GM12878 (cell line): ENCODE results near the gene VTA1. TPM values are rescaled to one million over a fixed set of nuclear protein-coding genes. Genes with fewer than 3 reads are reported as not detected.
A peak's percentile ranks its signal among the peaks of the same experiment; 100 is the strongest.

Source experiments
- ATAC-seq: fragments of 200-7000 bp; cut with Tn5 transposase; 3 replicates; pipeline ENCODE4 v1.9.1; 2020; ENCODE audit warnings: mild to moderate bottlenecking, moderate library complexity
- BruUV-seq: library from RNA; stranded (reverse); fragments of 400-500 nt; replicated peaks from 2 replicates; lab custom pipeline; 2021; lab: Mats Ljungman, UMichigan
- CTCF ChIA-PET: fragments of 300-600 bp; sonication (Branson Sonifier 250); formaldehyde crosslinking; extraction: SDS; loops from one replicate; lab custom pipeline; 2021; ENCODE audit warnings: inconsistent platforms; lab: Yijun Ruan, JAX
- POLR2A ChIA-PET: fragments of 350-600 bp; formaldehyde crosslinking; extraction: SDS; loops from one replicate; lab custom pipeline; 2021; ENCODE audit warnings: inconsistent platforms; lab: Charles Lee
- RAD21 ChIA-PET: fragments of 300-600 bp; sonication (Branson Sonifier 250); formaldehyde crosslinking; loops from one replicate; lab custom pipeline; 2023; ENCODE audit warnings: antibody characterized with exemption; ENCODE audit not compliant: unreplicated experiment; lab: Charles Lee
- SMC1A ChIA-PET: fragments of 300-600 bp; sonication (Branson Sonifier 250); formaldehyde crosslinking; loops from one replicate; lab custom pipeline; 2023; ENCODE audit not compliant: unreplicated experiment, uncharacterized antibody; lab: Charles Lee
- DNase-seq: peaks from one replicate; pipeline ENCODE4 v3.0.0-alpha.2; 2011; ENCODE audit warnings: low read depth, low spot score
- FAIRE-seq: peaks from 3 replicates; lab custom pipeline; 2011; peaks lifted over from hg19 to GRCh38; lab: Jason Lieb, UNC
- H2AFZ ChIP-seq: 2 replicates; pipeline ENCODE4 v1.6.0; 2011; ENCODE audit warnings: low read depth, low read length, control low read depth; ENCODE audit not compliant: control insufficient read depth
- H3K27ac ChIP-seq: 2 replicates; pipeline ENCODE4 v1.5.1; 2011; ENCODE audit warnings: control low read depth; ENCODE audit not compliant: control insufficient read depth, insufficient read depth
- H3K27me3 ChIP-seq, 2 experiments: replicated peaks in 1 of 2; 2 replicates each; pipeline versions ENCODE4 v1.6.0 to v1.6.1; 2011; ENCODE audit warnings: low read length in 1 of 2; ENCODE audit not compliant: control insufficient read depth in 2 of 2, insufficient read depth in 2 of 2
- H3K36me3 ChIP-seq, 2 experiments: 2 replicates each; pipeline ENCODE4 v1.5.1; 2011; ENCODE audit warnings: low read length in 1 of 2; ENCODE audit not compliant: control insufficient read depth in 2 of 2, insufficient read depth in 2 of 2
- H3K4me1 ChIP-seq: 2 replicates; pipeline ENCODE4 v1.6.1; 2011; ENCODE audit warnings: mild to moderate bottlenecking, low read length, moderate library complexity, mixed read lengths; ENCODE audit not compliant: control insufficient read depth, insufficient read depth
- H3K4me2 ChIP-seq: 2 replicates; pipeline ENCODE4 v1.6.0; 2011; ENCODE audit warnings: control low read depth; ENCODE audit not compliant: control insufficient read depth, insufficient read depth
- H3K4me3 ChIP-seq: fragments of 200-600 bp; sonication (generic); 2 replicates; pipeline ENCODE4 v1.5.1; 2016
- H3K79me2 ChIP-seq: 2 replicates; pipeline ENCODE4 v1.6.0; 2011; ENCODE audit warnings: low read length; ENCODE audit not compliant: control insufficient read depth, insufficient read depth
- H3K9ac ChIP-seq: 2 replicates; pipeline ENCODE4 v1.8.0; 2011; ENCODE audit warnings: low read length, control low read depth, mixed read lengths; ENCODE audit not compliant: control insufficient read depth, insufficient read depth
- H3K9me3 ChIP-seq: replicated peaks from 3 replicates; pipeline ENCODE4 v1.5.1; 2011; ENCODE audit warnings: mild to moderate bottlenecking, low read length; ENCODE audit not compliant: control insufficient read depth, insufficient read depth
- H4K20me1 ChIP-seq: 2 replicates; pipeline ENCODE4 v1.6.0; 2011; ENCODE audit not compliant: control insufficient read depth, insufficient read depth
- EP300 ChIP-seq, 2 experiments: fragments of 150-350 bp in 1 of 2; IDR thresholded peaks; 2 replicates each; pipeline ENCODE4 v1.6.1; 2011 to 2012; ENCODE audit warnings: low read depth in 2 of 2, low read length in 2 of 2, borderline replicate concordance in 1 of 2, improper control_type of control experiment in 1 of 2, inconsistent platforms in 1 of 2; ENCODE audit not compliant: control insufficient read depth in 1 of 2
- IKZF1 ChIP-seq: fragments of 450-650 bp; conservative IDR thresholded peaks from 2 replicates; pipeline ENCODE4 v1.6.1; 2017; ENCODE audit warnings: antibody characterized with exemption, mild to moderate bottlenecking
- IKZF2 ChIP-seq, 2 experiments: fragments of 450-650 bp; IDR thresholded peaks; 2 replicates each; pipeline ENCODE4 v1.6.1; 2017; ENCODE audit warnings: mild to moderate bottlenecking in 2 of 2, moderate library complexity in 2 of 2
- IRF4 ChIP-seq: IDR thresholded peaks from 2 replicates; pipeline ENCODE4 v1.6.1; 2011; ENCODE audit warnings: low read depth, low read length
- RAD51 ChIP-seq: fragments of 450-650 bp; IDR thresholded peaks from 2 replicates; pipeline ENCODE4 v1.6.1; 2016; ENCODE audit warnings: moderate library complexity, mild to moderate bottlenecking, inconsistent platforms
- RUNX3 ChIP-seq: IDR thresholded peaks from 2 replicates; pipeline ENCODE4 v1.6.1; 2012; ENCODE audit warnings: low read length, inconsistent platforms
- SMARCA5 ChIP-seq: fragments of 450-650 bp; IDR thresholded peaks from 2 replicates; pipeline ENCODE4 v1.6.1; 2017; ENCODE audit warnings: mild to moderate bottlenecking
- TCF7 ChIP-seq: IDR thresholded peaks from 2 replicates; pipeline ENCODE4 v1.6.1; 2014; ENCODE audit warnings: antibody characterized with exemption, borderline replicate concordance
- WGBS: methylation state at CpG from one replicate; pipeline ENCODE4 v1.1.6; 2016; ENCODE audit warnings: low lambda C conversion rate; ENCODE audit not compliant: insufficient replicate concordance, insufficient coverage; ENCODE audit errors: missing lambda C conversion rate; 5-methylcytosine and 5-hydroxymethylcytosine counted together
- in situ Hi-C: fragments of 300-500 bp; cut with MboI; formaldehyde crosslinking; loops from 9 replicates; pipeline ENCODE4 v1.14.3; 2018; ENCODE audit warnings: mixed read lengths
- intact Hi-C: fragments of 100-400 bp; cut with micrococcal nuclease; formaldehyde crosslinking; loops from one replicate; pipeline ENCODE4 v1.14.2; 2022; ENCODE audit not compliant: unreplicated experiment
- polyA plus RNA-seq, 11 experiments: library from polyadenylated mRNA; depleted of rRNA in 4 of 11; unstranded in 6 of 11; stranded (reverse) in 5 of 11; fragments of >200 nt; fragmentation: Nextera tagmentation in 4 of 11; fragmentation: Illumina TruSeq in 1 of 11; extraction: Ambion mirVana in 4 of 11; extraction: Trizol in 1 of 11; gene quantifications; 1 replicate in 1 of 11; 2 replicates in 10 of 11; pipeline versions ENCODE4 v1.2.1 to v1.2.3, GENCODE V29; 2011 to 2016; ENCODE audit warnings: inconsistent platforms in 2 of 11, missing spikeins in 2 of 11, low read depth in 1 of 11
- total RNA-seq, 4 experiments: library from RNA; depleted of rRNA in 3 of 4; stranded (reverse); fragments of >200 nt in 3 of 4; fragmentation: Illumina TruSeq in 1 of 4; extraction: Trizol in 1 of 4; gene quantifications; 2 replicates each; pipeline versions ENCODE4 v1.2.1 to v1.2.3, GENCODE V29; 2013 to 2021
- TF ChIP-seq, protein P1 (sequence below): IDR thresholded peaks from 2 replicates; pipeline ENCODE4 v1.6.1; 2012; ENCODE audit warnings: improper control_type of control experiment, low read depth, low read length; ENCODE audit not compliant: insufficient replicate concordance
- TF ChIP-seq, protein P2 (sequence below): fragments of 450-650 bp; IDR thresholded peaks from 2 replicates; pipeline ENCODE4 v1.6.1; 2017; ENCODE audit warnings: mild to moderate bottlenecking, moderate library complexity
- TF ChIP-seq, protein P3 (sequence below): fragments of 450-650 bp; IDR thresholded peaks from 2 replicates; pipeline ENCODE4 v1.6.1; 2017; ENCODE audit warnings: low read depth, mild to moderate bottlenecking, moderate library complexity
- TF ChIP-seq, protein P4 (sequence below): IDR thresholded peaks from 2 replicates; pipeline ENCODE4 v1.6.1; 2012; ENCODE audit warnings: low read length, inconsistent platforms

VTA1 gene
- total and polyA plus RNA-seq, 10 of the 15 experiments (the other 5 are each of a cell fraction or from before 2014, with no cell fraction given): 48.3 to 126 (median 90.7) TPM

DNA sequence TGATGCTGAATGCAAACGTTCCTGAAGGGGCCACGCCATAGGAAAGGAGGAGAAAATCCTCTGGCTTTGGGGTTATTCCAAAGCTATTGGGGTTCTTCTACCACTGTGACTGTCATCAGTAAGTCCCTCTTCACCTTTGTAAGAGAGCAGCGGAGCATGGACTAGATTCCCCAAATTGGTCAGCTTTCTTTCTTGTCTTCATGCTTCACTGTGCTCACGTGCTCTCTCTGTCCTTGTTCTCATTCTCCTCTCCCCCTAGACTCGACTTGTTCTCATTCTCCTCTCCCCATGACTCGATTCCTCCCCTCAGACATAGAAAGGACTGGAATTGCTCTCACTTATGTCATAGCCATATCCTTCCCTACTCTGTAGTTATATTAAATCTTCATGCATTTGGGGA is 99.9 kb downstream of the VTA1 start:
- Histone ChIP-seq H3K27ac (no peak overlapping the region), H2AFZ (0 out of 2 replicates have a peak overlapping the region, but pooled peaks have one; percentile 21), H3K4me2 (no peak overlapping the region), H3K36me3 (no peaks in the 10 kb centered on the region), H4K20me1 (no peaks in the 10 kb centered on the region), H3K27me3 (no peaks in the 10 kb centered on the region), H3K4me3 (no peak overlapping the region), H3K4me1 (no peaks in the 10 kb centered on the region), H3K9me3 (no peaks in the 10 kb centered on the region), H3K9ac (no peak overlapping the region), H3K79me2 (no peaks in the 10 kb centered on the region)
- ChIA-PET RAD21 (no interaction called here), POLR2A (no interaction called here), SMC1A (no interaction called here), CTCF (no interaction called here)
- DNase-seq: peak; percentile 31
- no peak for FAIRE-seq
- in situ Hi-C loops (no loop called here), intact Hi-C loops (no loop called here)
- BruUV-seq: no TSS peak
- ATAC-seq: peak; percentile 92
- 20% methylated on average over 6 of the region's 6 CpGs for WGBS
- TF ChIP-seq RAD51 (peak; percentile 53; the same call in 1 of the 2 replicates), IKZF1 (peak; percentile 42; the same call in 1 of the 2 replicates), IKZF2 (IDR thresholded peaks at IDR 0.05) (peak; percentile 57 to 64; a peak in 3 of 4 replicates), RUNX3 (peak; percentile 31; the same call in 1 of the 2 replicates), IRF4 (peak; percentile 65; the same call in 1 of the 2 replicates), TCF7 (peak; percentile 77), SMARCA5 (no peak), EP300 (IDR thresholded peaks at IDR 0.05; ENCODE audit: borderline replicate concordance in 1 of 2, control insufficient read depth in 1 of 2, low read depth in 2 of 2, low read length in 2 of 2) (no peak)
- TF ChIP-seq, protein P1, sequence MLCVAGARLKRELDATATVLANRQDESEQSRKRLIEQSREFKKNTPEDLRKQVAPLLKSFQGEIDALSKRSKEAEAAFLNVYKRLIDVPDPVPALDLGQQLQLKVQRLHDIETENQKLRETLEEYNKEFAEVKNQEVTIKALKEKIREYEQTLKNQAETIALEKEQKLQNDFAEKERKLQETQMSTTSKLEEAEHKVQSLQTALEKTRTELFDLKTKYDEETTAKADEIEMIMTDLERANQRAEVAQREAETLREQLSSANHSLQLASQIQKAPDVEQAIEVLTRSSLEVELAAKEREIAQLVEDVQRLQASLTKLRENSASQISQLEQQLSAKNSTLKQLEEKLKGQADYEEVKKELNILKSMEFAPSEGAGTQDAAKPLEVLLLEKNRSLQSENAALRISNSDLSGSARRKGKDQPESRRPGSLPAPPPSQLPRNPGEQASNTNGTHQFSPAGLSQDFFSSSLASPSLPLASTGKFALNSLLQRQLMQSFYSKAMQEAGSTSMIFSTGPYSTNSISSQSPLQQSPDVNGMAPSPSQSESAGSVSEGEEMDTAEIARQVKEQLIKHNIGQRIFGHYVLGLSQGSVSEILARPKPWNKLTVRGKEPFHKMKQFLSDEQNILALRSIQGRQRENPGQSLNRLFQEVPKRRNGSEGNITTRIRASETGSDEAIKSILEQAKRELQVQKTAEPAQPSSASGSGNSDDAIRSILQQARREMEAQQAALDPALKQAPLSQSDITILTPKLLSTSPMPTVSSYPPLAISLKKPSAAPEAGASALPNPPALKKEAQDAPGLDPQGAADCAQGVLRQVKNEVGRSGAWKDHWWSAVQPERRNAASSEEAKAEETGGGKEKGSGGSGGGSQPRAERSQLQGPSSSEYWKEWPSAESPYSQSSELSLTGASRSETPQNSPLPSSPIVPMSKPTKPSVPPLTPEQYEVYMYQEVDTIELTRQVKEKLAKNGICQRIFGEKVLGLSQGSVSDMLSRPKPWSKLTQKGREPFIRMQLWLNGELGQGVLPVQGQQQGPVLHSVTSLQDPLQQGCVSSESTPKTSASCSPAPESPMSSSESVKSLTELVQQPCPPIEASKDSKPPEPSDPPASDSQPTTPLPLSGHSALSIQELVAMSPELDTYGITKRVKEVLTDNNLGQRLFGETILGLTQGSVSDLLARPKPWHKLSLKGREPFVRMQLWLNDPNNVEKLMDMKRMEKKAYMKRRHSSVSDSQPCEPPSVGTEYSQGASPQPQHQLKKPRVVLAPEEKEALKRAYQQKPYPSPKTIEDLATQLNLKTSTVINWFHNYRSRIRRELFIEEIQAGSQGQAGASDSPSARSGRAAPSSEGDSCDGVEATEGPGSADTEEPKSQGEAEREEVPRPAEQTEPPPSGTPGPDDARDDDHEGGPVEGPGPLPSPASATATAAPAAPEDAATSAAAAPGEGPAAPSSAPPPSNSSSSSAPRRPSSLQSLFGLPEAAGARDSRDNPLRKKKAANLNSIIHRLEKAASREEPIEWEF: no peak
- TF ChIP-seq, protein P2, sequence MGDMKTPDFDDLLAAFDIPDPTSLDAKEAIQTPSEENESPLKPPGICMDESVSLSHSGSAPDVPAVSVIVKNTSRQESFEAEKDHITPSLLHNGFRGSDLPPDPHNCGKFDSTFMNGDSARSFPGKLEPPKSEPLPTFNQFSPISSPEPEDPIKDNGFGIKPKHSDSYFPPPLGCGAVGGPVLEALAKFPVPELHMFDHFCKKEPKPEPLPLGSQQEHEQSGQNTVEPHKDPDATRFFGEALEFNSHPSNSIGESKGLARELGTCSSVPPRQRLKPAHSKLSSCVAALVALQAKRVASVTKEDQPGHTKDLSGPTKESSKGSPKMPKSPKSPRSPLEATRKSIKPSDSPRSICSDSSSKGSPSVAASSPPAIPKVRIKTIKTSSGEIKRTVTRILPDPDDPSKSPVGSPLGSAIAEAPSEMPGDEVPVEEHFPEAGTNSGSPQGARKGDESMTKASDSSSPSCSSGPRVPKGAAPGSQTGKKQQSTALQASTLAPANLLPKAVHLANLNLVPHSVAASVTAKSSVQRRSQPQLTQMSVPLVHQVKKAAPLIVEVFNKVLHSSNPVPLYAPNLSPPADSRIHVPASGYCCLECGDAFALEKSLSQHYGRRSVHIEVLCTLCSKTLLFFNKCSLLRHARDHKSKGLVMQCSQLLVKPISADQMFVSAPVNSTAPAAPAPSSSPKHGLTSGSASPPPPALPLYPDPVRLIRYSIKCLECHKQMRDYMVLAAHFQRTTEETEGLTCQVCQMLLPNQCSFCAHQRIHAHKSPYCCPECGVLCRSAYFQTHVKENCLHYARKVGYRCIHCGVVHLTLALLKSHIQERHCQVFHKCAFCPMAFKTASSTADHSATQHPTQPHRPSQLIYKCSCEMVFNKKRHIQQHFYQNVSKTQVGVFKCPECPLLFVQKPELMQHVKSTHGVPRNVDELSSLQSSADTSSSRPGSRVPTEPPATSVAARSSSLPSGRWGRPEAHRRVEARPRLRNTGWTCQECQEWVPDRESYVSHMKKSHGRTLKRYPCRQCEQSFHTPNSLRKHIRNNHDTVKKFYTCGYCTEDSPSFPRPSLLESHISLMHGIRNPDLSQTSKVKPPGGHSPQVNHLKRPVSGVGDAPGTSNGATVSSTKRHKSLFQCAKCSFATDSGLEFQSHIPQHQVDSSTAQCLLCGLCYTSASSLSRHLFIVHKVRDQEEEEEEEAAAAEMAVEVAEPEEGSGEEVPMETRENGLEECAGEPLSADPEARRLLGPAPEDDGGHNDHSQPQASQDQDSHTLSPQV: no peak
- TF ChIP-seq, protein P3, sequence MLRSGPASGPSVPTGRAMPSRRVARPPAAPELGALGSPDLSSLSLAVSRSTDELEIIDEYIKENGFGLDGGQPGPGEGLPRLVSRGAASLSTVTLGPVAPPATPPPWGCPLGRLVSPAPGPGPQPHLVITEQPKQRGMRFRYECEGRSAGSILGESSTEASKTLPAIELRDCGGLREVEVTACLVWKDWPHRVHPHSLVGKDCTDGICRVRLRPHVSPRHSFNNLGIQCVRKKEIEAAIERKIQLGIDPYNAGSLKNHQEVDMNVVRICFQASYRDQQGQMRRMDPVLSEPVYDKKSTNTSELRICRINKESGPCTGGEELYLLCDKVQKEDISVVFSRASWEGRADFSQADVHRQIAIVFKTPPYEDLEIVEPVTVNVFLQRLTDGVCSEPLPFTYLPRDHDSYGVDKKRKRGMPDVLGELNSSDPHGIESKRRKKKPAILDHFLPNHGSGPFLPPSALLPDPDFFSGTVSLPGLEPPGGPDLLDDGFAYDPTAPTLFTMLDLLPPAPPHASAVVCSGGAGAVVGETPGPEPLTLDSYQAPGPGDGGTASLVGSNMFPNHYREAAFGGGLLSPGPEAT: peak; percentile 40; the same call in 1 of the 2 replicates
- TF ChIP-seq, protein P4, sequence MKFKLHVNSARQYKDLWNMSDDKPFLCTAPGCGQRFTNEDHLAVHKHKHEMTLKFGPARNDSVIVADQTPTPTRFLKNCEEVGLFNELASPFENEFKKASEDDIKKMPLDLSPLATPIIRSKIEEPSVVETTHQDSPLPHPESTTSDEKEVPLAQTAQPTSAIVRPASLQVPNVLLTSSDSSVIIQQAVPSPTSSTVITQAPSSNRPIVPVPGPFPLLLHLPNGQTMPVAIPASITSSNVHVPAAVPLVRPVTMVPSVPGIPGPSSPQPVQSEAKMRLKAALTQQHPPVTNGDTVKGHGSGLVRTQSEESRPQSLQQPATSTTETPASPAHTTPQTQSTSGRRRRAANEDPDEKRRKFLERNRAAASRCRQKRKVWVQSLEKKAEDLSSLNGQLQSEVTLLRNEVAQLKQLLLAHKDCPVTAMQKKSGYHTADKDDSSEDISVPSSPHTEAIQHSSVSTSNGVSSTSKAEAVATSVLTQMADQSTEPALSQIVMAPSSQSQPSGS: peak; percentile 28; the same call in 1 of the 2 replicates
